CD14-positive monocyte (primary cell): ENCODE measurements around the gene TNFRSF8. TPM values are rescaled to one million over a fixed set of nuclear protein-coding genes. Genes with fewer than 3 reads are reported as not detected.

Experiments
- DNase-seq, 3 donors: peaks; one replicate each; pipeline ENCODE4 v3.0.0-alpha.2; 2011 to 2022
- H2AFZ ChIP-seq: 2 replicates; pipeline ENCODE4 v1.6.0; 2012; ENCODE audit warnings: mild to moderate bottlenecking, low read depth, low read length, inconsistent platforms; ENCODE audit not compliant: insufficient read depth, poor library complexity, severe bottlenecking
- H3K27ac ChIP-seq, 2 donors: 1 replicate in 1 of 2; 2 replicates in 1 of 2; pipeline ENCODE4 v1.5.1; 2012 to 2013; ENCODE audit warnings: low read length in 2 of 2, control low read depth in 1 of 2, inconsistent platforms in 1 of 2, low read depth in 1 of 2, mild to moderate bottlenecking in 1 of 2
- H3K27me3 ChIP-seq, 2 donors: one replicate each; pipeline versions ENCODE4 v1.6.0 to v1.6.1; 2011 to 2013; ENCODE audit warnings: low read length in 2 of 2; ENCODE audit not compliant: control insufficient read depth in 2 of 2, insufficient read depth in 2 of 2
- H3K36me3 ChIP-seq, 2 donors: replicated peaks in 1 of 2; 1 replicate in 1 of 2; 2 replicates in 1 of 2; pipeline versions ENCODE4 v1.5.1 to v1.6.1; 2012 to 2013; ENCODE audit warnings: low read length in 2 of 2, control low read depth in 1 of 2, inconsistent platforms in 1 of 2, mild to moderate bottlenecking in 1 of 2; ENCODE audit not compliant: insufficient read depth in 2 of 2, control insufficient read depth in 1 of 2
- H3K4me1 ChIP-seq, 2 donors: 1 replicate in 1 of 2; 2 replicates in 1 of 2; pipeline versions ENCODE4 v1.5.1 to v1.6.1; 2012 to 2013; ENCODE audit warnings: low read length in 2 of 2, control low read depth in 1 of 2, inconsistent platforms in 1 of 2, mild to moderate bottlenecking in 1 of 2, moderate library complexity in 1 of 2; ENCODE audit not compliant: insufficient read depth in 2 of 2, control insufficient read depth in 1 of 2
- H3K4me2 ChIP-seq: replicated peaks from 2 replicates; pipeline ENCODE3; 2012; ENCODE audit warnings: low read length, moderate library complexity, mild to moderate bottlenecking; ENCODE audit not compliant: poor library complexity, severe bottlenecking; ENCODE audit errors: extremely low read depth
- H3K4me3 ChIP-seq, 3 experiments: fragments of 200-600 bp in 1 of 3; sonication (generic) in 1 of 3; replicated peaks in 1 of 3; 1 replicate in 2 of 3; 2 replicates in 1 of 3; pipeline ENCODE4 v1.5.1; 2011 to 2013; ENCODE audit warnings: low read length in 3 of 3, mild to moderate bottlenecking in 3 of 3, control low read depth in 2 of 3, low read depth in 2 of 3, inconsistent platforms in 1 of 3, moderate library complexity in 1 of 3
- H3K79me2 ChIP-seq: 2 replicates; pipeline ENCODE4 v1.6.0; 2012; ENCODE audit warnings: mild to moderate bottlenecking, control low read depth, inconsistent platforms, low read length, moderate library complexity; ENCODE audit not compliant: insufficient read depth
- H3K9ac ChIP-seq: 2 replicates; pipeline ENCODE4 v1.6.0; 2017; ENCODE audit warnings: low read length, mild to moderate bottlenecking; ENCODE audit not compliant: insufficient read depth, poor library complexity, severe bottlenecking
- H3K9me3 ChIP-seq, 2 donors: replicated peaks in 1 of 2; 1 replicate in 1 of 2; 2 replicates in 1 of 2; pipeline versions ENCODE4 v1.5.1 to v1.6.1; 2012 to 2013; ENCODE audit warnings: low read length in 2 of 2, control low read depth in 1 of 2; ENCODE audit not compliant: control insufficient read depth in 1 of 2, insufficient read depth in 1 of 2
- H4K20me1 ChIP-seq: 2 replicates; pipeline ENCODE4 v1.6.0; 2012; ENCODE audit warnings: mild to moderate bottlenecking, low read length, control low read depth, moderate library complexity; ENCODE audit not compliant: insufficient read depth
- H3K27ac Mint-ChIP-seq, 7 donors: one replicate each; pipeline ENCODE4 v1.8.0; 2020; ENCODE audit warnings: mild to moderate bottlenecking in 7 of 7, mixed read lengths in 7 of 7, moderate library complexity in 6 of 7, inconsistent platforms in 2 of 7
- H3K27me3 Mint-ChIP-seq, 3 donors: one replicate each; pipeline ENCODE4 v1.8.0; 2021 to 2022; ENCODE audit warnings: low read depth in 3 of 3, mild to moderate bottlenecking in 3 of 3, mixed read lengths in 3 of 3, moderate library complexity in 3 of 3, inconsistent platforms in 1 of 3
- H3K36me3 Mint-ChIP-seq, 2 donors: one replicate each; pipeline ENCODE4 v1.8.0; 2020; ENCODE audit warnings: mixed read lengths in 2 of 2, inconsistent platforms in 1 of 2, mild to moderate bottlenecking in 1 of 2
- H3K4me1 Mint-ChIP-seq: one replicate; pipeline ENCODE4 v1.8.0; 2020; ENCODE audit warnings: mild to moderate bottlenecking, mixed read lengths
- H3K4me3 Mint-ChIP-seq, 2 donors: one replicate each; pipeline ENCODE4 v1.8.0; 2020; ENCODE audit warnings: mild to moderate bottlenecking in 2 of 2, mixed read lengths in 2 of 2, moderate library complexity in 1 of 2
- H3K9me3 Mint-ChIP-seq, 7 donors: one replicate each; pipeline ENCODE4 v1.8.0; 2020 to 2022; ENCODE audit warnings: mixed read lengths in 7 of 7, mild to moderate bottlenecking in 6 of 7, moderate library complexity in 6 of 7, inconsistent platforms in 2 of 7
- CTCF ChIP-seq: fragments of 200-600 bp; IDR thresholded peaks from one replicate; pipeline ENCODE4 v1.8.0; 2022; ENCODE audit warnings: antibody characterized with exemption, mild to moderate bottlenecking
- WGBS: methylation state at CpG from one replicate; pipeline ENCODE4 v1.1.5; 2013; ENCODE audit warnings: missing lambda C conversion rate; ENCODE audit not compliant: insufficient coverage; 5-methylcytosine and 5-hydroxymethylcytosine counted together
- intact Hi-C, 2 donors: fragments of 100-400 bp; cut with micrococcal nuclease; formaldehyde crosslinking; loops; one replicate each; pipeline versions ENCODE4 v1.15.0 to v1.15.1; 2023
- polyA plus RNA-seq, 3 donors: library from polyadenylated mRNA; depleted of rRNA in 1 of 3; unstranded in 2 of 3; stranded (reverse) in 1 of 3; fragments of 300-500 nt in 2 of 3; fragments of >200 nt in 1 of 3; fragmentation: Illumina TruSeq in 2 of 3; gene quantifications; 1 replicate in 2 of 3; 2 replicates in 1 of 3; pipeline ENCODE4 v1.2.3, GENCODE V29; 2012 to 2021

The TNFRSF8 gene
- polyA plus RNA-seq, 3 donors: 10.9 to 11.9 (median 11.8) TPM

- no peaks in the 10 kb centered on the region for H3K36me3 ChIP-seq
- no peaks in the 10 kb centered on the region for H3K4me1 ChIP-seq
- H3K4me3 Mint-ChIP-seq: no peak overlapping the region
- H3K79me2 ChIP-seq: no peaks in the 10 kb centered on the region
- peaks cover 3 to 20% (median 7%) of the 10 kb centered on the region in 7 donors for H3K9me3 Mint-ChIP-seq
- no peak overlapping the region for H2AFZ ChIP-seq
- H3K9me3 ChIP-seq: peaks cover 5 to 10% of the 10 kb centered on the region in 2 donors
- H3K27ac Mint-ChIP-seq: no peak overlapping the region
- no peak for TF ChIP-seq CTCF
- no peak overlapping the region for H3K27ac ChIP-seq
- no peaks in the 10 kb centered on the region for H4K20me1 ChIP-seq
- WGBS: 95% methylated on average over 4 of the region's 7 CpGs
- no peak overlapping the region for H3K9ac ChIP-seq
- H3K4me2 ChIP-seq: no peak overlapping the region
- intact Hi-C loops: no loop called here
- H3K4me1 Mint-ChIP-seq: peaks cover 4% of the 10 kb centered on the region
- peaks cover 0 to 2% (median 1%) of the 10 kb centered on the region in 3 donors for H3K27me3 Mint-ChIP-seq
- no peak overlapping the region for H3K4me3 ChIP-seq
- no peaks in the 10 kb centered on the region for H3K27me3 ChIP-seq
- H3K36me3 Mint-ChIP-seq: no peaks in the 10 kb centered on the region
- no peak for DNase-seq
Measured at GRCh38 chr1:12078575-12078937, 15.5 kb downstream of the TNFRSF8 start.

DNA sequence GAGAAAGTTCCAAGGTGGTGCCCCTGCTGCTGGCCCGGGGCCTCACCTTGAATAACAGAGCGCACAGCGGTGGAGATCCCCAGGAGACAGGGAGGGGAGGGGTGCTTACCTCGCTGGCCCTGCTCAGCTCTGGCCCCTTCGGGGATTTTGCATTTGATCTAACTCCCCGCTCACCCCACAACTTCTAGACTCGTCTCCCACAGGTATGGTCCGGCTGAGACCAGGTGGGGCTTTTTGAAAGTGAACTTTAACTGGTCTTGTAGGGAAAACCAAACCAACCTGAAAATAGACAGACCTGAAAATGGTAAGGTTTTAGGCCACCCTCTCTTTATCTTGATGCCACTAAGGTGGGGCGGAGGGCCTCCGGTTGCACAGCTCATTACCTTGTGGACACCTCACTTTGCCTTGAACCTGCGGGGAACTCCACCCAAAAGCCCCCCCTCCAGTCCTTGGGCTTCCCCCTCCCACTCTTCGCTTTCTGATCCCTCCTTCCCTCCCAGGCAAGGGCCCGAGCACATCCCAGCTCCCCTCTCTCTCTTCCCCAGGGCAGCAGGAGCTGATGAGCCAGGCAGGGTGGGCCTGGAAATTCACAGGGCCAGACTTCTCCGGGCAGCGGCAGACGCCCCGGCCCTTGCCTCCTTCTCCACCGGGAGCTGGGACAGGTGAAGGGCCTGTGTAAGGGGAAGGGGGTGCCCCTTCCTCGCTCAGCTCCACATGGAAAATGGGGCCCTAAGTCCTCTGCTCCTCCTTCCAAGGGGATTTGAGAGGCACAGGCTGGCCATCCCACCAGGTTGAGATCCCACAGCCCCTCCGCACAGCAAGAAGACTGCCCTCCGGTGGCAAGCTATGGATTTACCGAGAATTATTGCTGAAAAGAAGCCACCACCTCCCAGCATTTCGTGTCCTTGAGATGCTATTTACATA lies 16.1 kb downstream of the TNFRSF8 start:
- H3K9ac ChIP-seq: no peak overlapping the region
- no peak overlapping the region for H3K27ac ChIP-seq
- Mint-ChIP-seq H3K4me1 (peaks cover 4% of the 10 kb centered on the region), H3K4me3 (no peak overlapping the region), H3K27ac (no peak overlapping the region), H3K9me3 (peaks cover 3 to 20% (median 7%) of the 10 kb centered on the region in 7 donors), H3K27me3 (peaks cover 0 to 2% (median 1%) of the 10 kb centered on the region in 3 donors), H3K36me3 (no peaks in the 10 kb centered on the region)
- WGBS: 83% methylated on average over 5 of the region's 23 CpGs
- TF ChIP-seq CTCF: peak; percentile 20
- H3K4me3 ChIP-seq: no peak overlapping the region
- no peaks in the 10 kb centered on the region for H3K79me2 ChIP-seq
- H3K4me2 ChIP-seq: no peak overlapping the region
- H4K20me1 ChIP-seq: no peaks in the 10 kb centered on the region
- no peak for DNase-seq
- intact Hi-C loops: no loop called here
- H3K27me3 ChIP-seq: no peaks in the 10 kb centered on the region
- no peak overlapping the region for H2AFZ ChIP-seq
- H3K9me3 ChIP-seq: peaks cover 5 to 10% of the 10 kb centered on the region in 2 donors
- no peaks in the 10 kb centered on the region for H3K4me1 ChIP-seq
- no peaks in the 10 kb centered on the region for H3K36me3 ChIP-seq
